ENCODE measurements around the gene DNAJB6.

Gene DNAJB6

GRCh38 chr7:157410831-157411556 is 74.2 kb downstream of the DNAJB6 start:
- DNase-seq = no peak

- DNase-seq = no peak
These were observed 74.8 kb downstream of the DNAJB6 start for GRCh38 chr7:157411580-157411979.

GRCh38 chr7:157412021-157412443 is 75.2 kb downstream of the DNAJB6 start:
- DNase-seq = peak; percentile 86

GRCh38 chr7:157412491-157413180 is 75.8 kb downstream of the DNAJB6 start:
- no peak for DNase-seq

- DNase-seq = no peak
These were observed 77.3 kb downstream of the DNAJB6 start for GRCh38 chr7:157413881-157414701.

GRCh38 chr7:157414702-157415096 is 77.9 kb downstream of the DNAJB6 start:
- DNase-seq = no peak

- no peak for DNase-seq
These were observed 78.7 kb downstream of the DNAJB6 start for GRCh38 chr7:157415486-157415885.

- DNase-seq = no peak
These were observed 79.2 kb downstream of the DNAJB6 start for GRCh38 chr7:157416011-157416410.

GRCh38 chr7:157418204-157419034 is 81.6 kb downstream of the DNAJB6 start:
- no peak for DNase-seq

- DNase-seq = no peak
These were observed 82.2 kb downstream of the DNAJB6 start for GRCh38 chr7:157419035-157419293.

- DNase-seq = no peak
These were observed 85.5 kb downstream of the DNAJB6 start for GRCh38 chr7:157422279-157422678.

GRCh38 chr7:157423348-157423747 is 86.5 kb downstream of the DNAJB6 start:
- no peak for DNase-seq

- DNase-seq = no peak
These were observed 87.2 kb downstream of the DNAJB6 start for GRCh38 chr7:157423886-157424565.

- no peak for DNase-seq
These were observed 88.4 kb downstream of the DNAJB6 start for GRCh38 chr7:157425137-157425731.

- no peak for DNase-seq
These were observed 89.0 kb downstream of the DNAJB6 start for GRCh38 chr7:157425761-157426160.

GRCh38 chr7:157426463-157427301 is 89.9 kb downstream of the DNAJB6 start:
- no peak for DNase-seq

- no peak for DNase-seq
These were observed 91.2 kb downstream of the DNAJB6 start for GRCh38 chr7:157427811-157428553.

- no peak for DNase-seq
These were observed 91.7 kb downstream of the DNAJB6 start for GRCh38 chr7:157428554-157428945.

- DNase-seq = no peak
These were observed 92.3 kb downstream of the DNAJB6 start for GRCh38 chr7:157429001-157429679.

Data from HCEC 1CT (cell line).